ENCODE data around the gene PARP6.

PARP6 gene

GRCh38 chr15:72227720-72228119 is 44.6 kb downstream of the PARP6 start:
- TF ChIP-seq, protein P1, sequence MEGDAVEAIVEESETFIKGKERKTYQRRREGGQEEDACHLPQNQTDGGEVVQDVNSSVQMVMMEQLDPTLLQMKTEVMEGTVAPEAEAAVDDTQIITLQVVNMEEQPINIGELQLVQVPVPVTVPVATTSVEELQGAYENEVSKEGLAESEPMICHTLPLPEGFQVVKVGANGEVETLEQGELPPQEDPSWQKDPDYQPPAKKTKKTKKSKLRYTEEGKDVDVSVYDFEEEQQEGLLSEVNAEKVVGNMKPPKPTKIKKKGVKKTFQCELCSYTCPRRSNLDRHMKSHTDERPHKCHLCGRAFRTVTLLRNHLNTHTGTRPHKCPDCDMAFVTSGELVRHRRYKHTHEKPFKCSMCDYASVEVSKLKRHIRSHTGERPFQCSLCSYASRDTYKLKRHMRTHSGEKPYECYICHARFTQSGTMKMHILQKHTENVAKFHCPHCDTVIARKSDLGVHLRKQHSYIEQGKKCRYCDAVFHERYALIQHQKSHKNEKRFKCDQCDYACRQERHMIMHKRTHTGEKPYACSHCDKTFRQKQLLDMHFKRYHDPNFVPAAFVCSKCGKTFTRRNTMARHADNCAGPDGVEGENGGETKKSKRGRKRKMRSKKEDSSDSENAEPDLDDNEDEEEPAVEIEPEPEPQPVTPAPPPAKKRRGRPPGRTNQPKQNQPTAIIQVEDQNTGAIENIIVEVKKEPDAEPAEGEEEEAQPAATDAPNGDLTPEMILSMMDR (IDR thresholded peaks at IDR 0.05): no peak

DNA sequence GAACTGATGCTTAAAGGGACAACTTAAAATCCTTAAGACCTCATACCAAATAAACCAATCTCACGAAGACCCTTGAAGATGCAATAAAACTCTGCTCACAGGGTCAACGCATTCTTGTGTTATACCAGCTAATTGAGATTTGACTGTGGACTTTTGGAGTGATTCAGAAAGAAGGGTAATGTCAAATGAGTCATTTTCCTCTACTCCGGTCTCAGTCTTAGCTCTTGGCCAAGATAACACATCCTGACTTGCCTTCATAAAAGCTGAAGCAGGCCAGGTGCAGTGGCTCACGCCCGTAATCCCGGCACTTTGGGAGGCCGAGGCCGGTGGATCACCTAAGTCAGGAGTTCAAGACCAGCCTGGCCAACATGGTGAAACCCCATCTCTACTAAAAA is 45.2 kb downstream of the PARP6 start:
- TF ChIP-seq, protein P1 (IDR thresholded peaks at IDR 0.05): no peak

- TF ChIP-seq, protein P1 (IDR thresholded peaks at IDR 0.05): no peak
Measured at GRCh38 chr15:72223278-72223677, 49.1 kb downstream of the PARP6 start.

GRCh38 chr15:72222393-72222792 is 50.0 kb downstream of the PARP6 start:
- TF ChIP-seq, protein P1 (IDR thresholded peaks at IDR 0.05): no peak

- TF ChIP-seq, protein P1 (IDR thresholded peaks at IDR 0.05): no peak
Measured at GRCh38 chr15:72220687-72221086, 51.7 kb downstream of the PARP6 start.

DNA sequence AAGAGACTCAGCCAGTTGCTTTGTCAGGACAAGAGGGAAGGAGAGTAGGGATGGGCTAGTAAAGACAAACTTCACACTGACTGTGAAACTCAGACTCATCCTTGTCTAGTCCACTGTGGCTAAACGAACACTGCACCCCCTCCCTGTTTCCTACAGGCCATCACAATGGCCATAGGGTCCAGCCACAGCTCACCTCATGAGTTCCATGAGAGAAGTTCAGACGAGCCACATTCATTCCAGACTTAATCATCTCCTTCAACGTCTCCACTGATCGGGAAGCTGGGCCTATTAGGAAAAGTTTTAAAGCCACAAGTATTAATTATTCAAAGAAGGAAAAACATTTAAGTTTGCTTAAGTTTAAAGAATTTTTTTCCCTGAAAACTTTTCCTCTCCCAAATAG is 55.1 kb downstream of the PARP6 start:
- TF ChIP-seq, protein P1 (IDR thresholded peaks at IDR 0.05): no peak

- TF ChIP-seq, protein P1 (IDR thresholded peaks at IDR 0.05): no peak
Measured at GRCh38 chr15:72216079-72216478, 56.3 kb downstream of the PARP6 start.

DNA sequence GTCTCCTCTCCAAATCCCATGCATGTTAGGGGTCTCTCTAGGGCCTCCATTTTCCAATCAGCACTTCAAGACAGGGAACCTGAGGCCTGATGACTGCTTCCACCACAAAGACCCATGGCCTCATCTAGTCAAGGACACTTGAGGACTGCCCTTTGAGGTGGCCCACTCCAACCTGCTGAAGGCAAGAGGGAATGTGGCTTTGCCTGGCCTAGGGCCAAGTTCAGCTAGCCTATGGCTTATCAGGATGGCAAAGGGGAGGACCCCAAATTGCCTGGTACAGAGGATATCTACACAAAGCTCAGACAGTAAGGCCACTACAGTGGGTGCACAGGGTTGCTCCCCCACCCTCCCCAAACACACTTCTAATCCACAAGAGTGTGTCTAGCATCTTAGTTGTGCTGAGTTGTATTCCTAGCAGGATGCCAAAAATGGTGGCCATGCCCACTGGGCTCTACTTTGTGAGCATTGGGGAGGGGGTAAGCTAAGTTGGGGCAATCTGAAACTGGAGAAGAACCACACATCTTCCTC is 64.7 kb downstream of the PARP6 start:
- TF ChIP-seq, protein P1 (IDR thresholded peaks at IDR 0.05): no peak

Measured in LNCAP (cell line).